GM21381 (cell line): ENCODE measurements around the gene PARP8.
"Not testable (repeated sequence)": the region's sequence is repeated elsewhere in the genome, so short reads cannot be mapped to it uniquely, and the experiment has no call there.

Source experiments
- ATAC-seq: cut with Tn5 transposase; IDR thresholded peaks from one replicate; pipeline ENCODE4 v1.9.1; 2021; ENCODE audit warnings: mild to moderate bottlenecking, moderate library complexity; ENCODE audit not compliant: unreplicated experiment

The PARP8 gene

GRCh38 chr5:50666261-50667022, at the start of gene PARP8:
Gene PARP8 (plus strand): TSS chr5:50666637. CDS start chr5:50667096, 459 bp downstream.
- peak; percentile 58 for ATAC-seq

- no peak for ATAC-seq
Measured at GRCh38 chr5:50623666-50624065, 42.8 kb upstream of the PARP8 start.

GRCh38 chr5:50634866-50635265, 31.6 kb upstream of the PARP8 start:
- ATAC-seq, result not testable (repeated sequence)

GRCh38 chr5:50637576-50637975, 28.9 kb upstream of the PARP8 start:
- ATAC-seq, result not testable (repeated sequence)

GRCh38 chr5:50646591-50646990, 19.8 kb upstream of the PARP8 start:
- no peak for ATAC-seq

- ATAC-seq, result no peak
Measured at GRCh38 chr5:50647726-50648125, 18.7 kb upstream of the PARP8 start.

GRCh38 chr5:50653946-50654345, 12.5 kb upstream of the PARP8 start:
- peak; percentile 97 for ATAC-seq

- ATAC-seq, result no peak
Measured at GRCh38 chr5:50655067-50655809, 11.2 kb upstream of the PARP8 start.

- no peak for ATAC-seq
Measured at GRCh38 chr5:50655810-50656205, 10.6 kb upstream of the PARP8 start.

GRCh38 chr5:50657044-50657443, 9.4 kb upstream of the PARP8 start:
- no peak for ATAC-seq

- ATAC-seq, result no peak
Measured at GRCh38 chr5:50658246-50658645, 8.2 kb upstream of the PARP8 start.

- ATAC-seq, result no peak
Measured at GRCh38 chr5:50663636-50664035, 2.8 kb upstream of the PARP8 start.

GRCh38 chr5:50665091-50665490, 1.3 kb upstream of the PARP8 start:
- ATAC-seq, result no peak

GRCh38 chr5:50665761-50666202, 655 bp upstream of the PARP8 start:
- ATAC-seq, result not testable (repeated sequence)

- peak; percentile 37 for ATAC-seq
Measured at GRCh38 chr5:50667023-50667652, 701 bp downstream of the PARP8 start.

- ATAC-seq, result peak; percentile 77
Measured at GRCh38 chr5:50667653-50668595, 1.5 kb downstream of the PARP8 start.

GRCh38 chr5:50668636-50669035, 2.2 kb downstream of the PARP8 start:
- not testable (repeated sequence) for ATAC-seq

- no peak for ATAC-seq
Measured at GRCh38 chr5:50672663-50673062, 6.2 kb downstream of the PARP8 start.

- not testable (repeated sequence) for ATAC-seq
Measured at GRCh38 chr5:50673444-50673843, 7.0 kb downstream of the PARP8 start.

GRCh38 chr5:50675385-50675784, 8.9 kb downstream of the PARP8 start:
- ATAC-seq, result no peak
